ENCODE results near the gene SYNDIG1.

Gene SYNDIG1

DNA sequence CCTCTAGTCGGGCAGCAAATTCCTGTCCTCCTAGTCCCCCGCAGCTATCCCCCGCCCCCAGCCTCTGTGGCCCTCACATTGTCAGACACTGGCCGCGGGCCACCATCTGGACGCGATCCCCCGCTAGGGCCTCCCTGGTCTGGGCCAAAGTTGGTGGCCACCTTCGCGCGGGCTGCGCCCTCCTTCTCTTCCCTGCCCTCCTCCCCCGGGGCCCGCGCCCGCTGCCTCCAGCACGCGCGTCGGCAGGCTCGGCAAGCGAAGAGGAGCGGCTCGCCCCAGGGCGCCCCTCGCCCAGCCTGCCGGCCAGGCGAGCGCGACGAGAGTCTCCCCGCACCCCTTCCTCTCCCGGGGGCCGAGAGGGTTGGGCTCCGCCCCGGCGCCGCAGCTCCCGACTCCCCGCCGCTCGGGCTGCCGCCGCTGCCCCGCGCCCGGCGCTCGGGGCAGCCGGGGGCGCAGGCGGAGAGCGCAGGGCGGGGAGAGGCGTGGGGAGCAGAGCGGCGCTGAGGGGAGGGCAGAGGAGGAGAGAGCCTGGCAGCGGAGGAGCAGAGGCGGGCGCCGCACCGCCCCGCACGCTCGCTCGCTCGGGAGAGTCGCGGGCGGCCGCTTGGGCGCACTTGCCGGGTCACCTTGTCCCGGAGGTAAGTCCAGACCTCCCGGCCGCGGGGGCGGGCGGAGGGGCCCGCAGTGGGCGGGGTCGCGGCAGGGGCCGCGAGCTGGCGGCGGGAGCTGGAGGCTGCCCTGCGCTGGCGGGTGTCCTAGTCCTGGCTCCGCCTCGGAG lies at the start of gene SYNDIG1:
SYNDIG1 (plus strand) TSS at position 514 of the 778 bp plus-strand sequence. CDS start 73,469 bp downstream, outside the sequence.
- no peak for DNase-seq (ENCODE audit: low read depth in 2 of 2)

GRCh38 chr20:24419786-24420185 lies 49.6 kb upstream of the SYNDIG1 start:
- DNase-seq (ENCODE audit: low read depth in 2 of 2) = no peak

GRCh38 chr20:24420567-24420966 lies 48.9 kb upstream of the SYNDIG1 start:
- no peak for DNase-seq (ENCODE audit: low read depth in 2 of 2)

DNA sequence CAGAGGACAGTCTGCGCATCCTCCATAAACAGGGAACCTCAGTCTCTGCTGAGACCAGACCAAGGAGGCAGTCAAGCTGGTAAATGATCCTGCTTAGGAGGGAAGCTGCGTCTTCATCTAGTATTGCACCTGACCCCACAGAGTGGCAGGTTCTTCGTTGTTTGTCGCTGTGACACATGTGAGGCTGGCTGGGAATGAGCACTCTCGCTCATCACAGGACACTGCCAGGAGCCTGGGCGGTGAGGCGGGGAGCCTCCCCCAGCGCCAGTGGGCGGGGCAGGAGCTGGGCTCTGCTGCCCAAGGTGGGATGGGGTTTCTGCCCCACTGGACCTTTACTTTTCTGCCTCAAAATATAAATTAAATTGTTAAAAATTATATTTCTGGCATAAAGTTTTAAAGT lies 48.4 kb upstream of the SYNDIG1 start:
- no peak for DNase-seq (ENCODE audit: low read depth in 2 of 2)

DNA sequence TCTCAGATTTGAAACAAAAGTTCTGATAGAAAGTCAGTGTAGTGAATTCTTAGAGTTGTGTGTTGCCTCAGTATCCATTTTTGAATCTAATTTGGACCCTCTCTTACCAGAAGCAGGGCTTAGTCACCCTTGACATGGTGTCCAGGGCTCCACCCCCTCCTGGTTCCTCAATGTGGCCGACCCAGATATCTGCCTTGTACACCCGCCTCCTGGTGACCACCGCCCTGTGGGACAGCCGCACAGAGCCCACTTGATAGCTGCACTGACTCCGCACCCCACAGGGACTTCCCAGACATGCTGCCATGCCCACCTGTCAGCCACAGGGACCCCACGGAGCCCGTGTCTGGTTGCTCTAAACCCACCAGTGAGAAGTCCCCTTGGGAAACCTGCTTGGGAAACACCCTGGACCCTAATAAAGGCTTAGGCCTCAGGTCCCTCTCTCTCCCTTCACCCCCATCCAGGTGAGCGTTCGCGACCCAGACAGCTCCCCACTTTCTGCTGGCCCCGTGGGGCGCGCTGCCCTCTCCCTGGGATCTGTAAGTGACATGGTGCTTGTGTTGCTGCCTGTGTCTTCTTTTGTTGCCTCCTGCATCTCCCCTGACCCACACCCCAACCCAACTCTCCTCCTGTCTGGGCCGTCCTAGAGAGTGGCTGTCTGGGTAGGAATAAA lies 47.2 kb upstream of the SYNDIG1 start:
- DNase-seq (ENCODE audit: low read depth in 2 of 2) = no peak

GRCh38 chr20:24423390-24424313 lies 45.8 kb upstream of the SYNDIG1 start:
- no peak for DNase-seq (ENCODE audit: low read depth in 2 of 2)

DNA sequence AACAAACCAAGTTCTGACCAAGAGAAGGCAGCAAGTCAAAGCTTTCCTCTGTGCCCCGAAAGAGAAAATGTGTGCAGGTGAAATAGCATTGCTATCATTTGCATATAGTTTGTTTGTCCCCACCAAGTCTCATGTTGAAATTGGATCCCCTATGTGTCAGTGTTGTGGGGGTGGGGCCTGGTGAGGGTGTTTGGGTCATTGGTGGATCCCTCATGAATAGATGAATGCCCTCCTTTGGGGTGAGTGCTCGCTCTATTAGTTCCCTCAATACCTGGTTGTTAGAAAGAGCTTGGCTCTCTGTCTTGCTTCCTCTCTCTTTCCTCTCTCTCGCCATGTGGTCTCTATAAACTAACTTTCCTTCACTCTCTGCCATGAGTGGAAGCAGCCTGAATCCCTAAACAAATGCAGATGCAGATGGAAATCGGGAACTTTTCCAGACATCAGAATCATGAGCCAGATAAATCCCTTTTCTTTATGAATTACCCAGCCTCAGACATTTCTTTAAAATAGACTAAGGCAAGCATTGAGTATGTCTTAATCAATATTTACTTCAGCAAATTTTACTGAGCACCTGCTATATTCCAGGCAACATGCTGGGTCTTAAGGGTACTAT lies 43.8 kb upstream of the SYNDIG1 start:
- no peak for DNase-seq (ENCODE audit: low read depth in 2 of 2)

- no peak for DNase-seq (ENCODE audit: low read depth in 2 of 2)
Observed at GRCh38 chr20:24431279-24432045, 38.0 kb upstream of the SYNDIG1 start.

- DNase-seq (ENCODE audit: low read depth in 2 of 2) = no peak
Observed at GRCh38 chr20:24432046-24432442, 37.4 kb upstream of the SYNDIG1 start.

GRCh38 chr20:24436160-24436559 lies 33.3 kb upstream of the SYNDIG1 start:
- DNase-seq (ENCODE audit: low read depth in 2 of 2) = no peak

DNA sequence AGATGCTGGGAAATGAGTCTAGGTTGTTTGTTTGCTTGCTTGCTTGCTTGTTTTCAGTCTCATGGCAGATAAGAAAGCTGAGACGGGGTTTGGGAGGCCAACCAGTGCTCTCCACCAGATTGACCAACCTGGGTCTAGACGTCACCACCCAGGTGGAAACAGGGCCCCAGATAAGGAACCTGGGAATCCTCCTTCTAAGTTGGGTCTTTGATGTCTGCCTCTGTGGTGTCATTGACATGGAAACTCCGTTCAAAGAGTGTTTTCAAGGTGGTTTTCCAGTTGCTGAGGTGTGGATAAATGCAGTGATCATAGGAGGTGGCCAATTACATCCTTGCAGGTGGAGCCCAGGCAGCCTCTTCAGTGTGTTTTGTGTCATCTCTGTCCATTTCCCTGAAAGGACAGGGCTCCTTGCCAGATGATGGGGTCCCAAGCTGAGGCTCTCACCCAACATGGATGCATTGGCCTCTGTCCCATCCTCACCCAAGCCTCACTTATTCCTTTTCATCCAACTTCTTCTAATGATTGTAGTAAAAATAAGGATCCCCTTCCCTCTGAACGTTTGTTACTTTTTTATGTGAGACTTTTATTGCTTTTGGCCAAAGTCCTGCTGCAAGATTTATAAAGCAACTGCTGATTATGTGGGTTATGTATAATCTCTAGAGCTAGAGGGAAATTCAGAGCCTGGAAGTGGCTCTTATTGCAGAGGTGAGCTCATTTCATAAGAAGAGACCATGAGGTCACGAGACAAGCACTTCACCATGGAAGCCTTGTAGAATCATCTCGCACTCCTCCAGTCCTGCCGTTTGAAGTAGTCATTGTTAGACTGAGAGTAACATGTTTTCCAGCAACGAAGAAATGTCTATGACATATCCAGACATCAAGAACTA lies 32.0 kb upstream of the SYNDIG1 start:
- no peak for DNase-seq (ENCODE audit: low read depth in 2 of 2)

DNA sequence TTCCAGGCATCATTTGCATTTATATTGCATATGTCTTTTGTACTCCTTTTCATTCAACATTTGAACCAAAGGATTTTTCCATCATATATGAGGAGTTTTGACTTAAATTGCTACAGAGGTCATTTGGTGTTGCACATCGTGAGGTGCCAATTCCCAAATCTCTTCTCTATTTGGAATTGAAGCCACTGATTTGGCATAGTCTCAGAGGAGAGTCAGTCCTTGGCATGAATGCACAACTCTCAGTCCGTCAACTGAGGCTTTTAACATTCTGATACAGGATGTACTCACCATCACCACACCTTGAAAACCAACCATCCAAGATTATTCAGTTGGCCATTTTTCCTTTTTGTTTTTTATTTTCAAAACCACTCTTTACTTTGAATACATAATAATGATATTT lies 31.1 kb upstream of the SYNDIG1 start:
- no peak for DNase-seq (ENCODE audit: low read depth in 2 of 2)

DNA sequence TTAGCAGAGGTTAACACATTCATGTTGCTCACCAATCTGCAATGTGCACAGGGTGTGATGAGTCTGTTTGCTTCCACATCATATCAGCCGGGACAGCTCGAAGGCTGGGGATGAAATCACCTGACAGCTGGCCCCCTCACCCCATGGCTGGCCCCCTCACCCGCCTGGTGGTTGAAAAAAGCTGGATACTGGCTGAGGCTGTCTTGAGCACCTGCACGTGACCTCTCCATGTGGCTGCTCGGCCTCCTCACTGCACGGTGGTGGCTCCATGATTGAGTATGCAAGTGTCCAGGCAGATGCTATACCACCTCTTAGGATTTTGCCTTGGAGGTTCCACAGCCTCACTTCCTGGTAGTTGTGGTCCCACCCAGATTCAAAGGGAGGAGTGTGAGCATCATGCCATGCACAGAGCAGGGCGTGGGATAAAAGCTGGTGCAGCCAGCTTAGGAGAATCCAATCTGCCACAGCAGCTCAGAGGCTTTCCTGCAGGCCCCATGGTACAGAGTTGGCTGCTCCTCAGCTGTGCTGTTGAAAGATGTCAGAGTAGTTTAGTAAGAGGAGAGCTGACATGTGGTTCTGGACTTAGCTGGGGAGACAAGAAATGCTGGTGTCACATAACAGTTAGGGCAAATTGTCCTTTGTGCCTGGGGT lies 29.6 kb upstream of the SYNDIG1 start:
- DNase-seq (ENCODE audit: low read depth in 2 of 2) = no peak

GRCh38 chr20:24441661-24442060 lies 27.8 kb upstream of the SYNDIG1 start:
- DNase-seq (ENCODE audit: low read depth in 2 of 2) = no peak

GRCh38 chr20:24442909-24443308 lies 26.5 kb upstream of the SYNDIG1 start:
- no peak for DNase-seq (ENCODE audit: low read depth in 2 of 2)

- no peak for DNase-seq (ENCODE audit: low read depth in 2 of 2)
Observed at GRCh38 chr20:24443436-24443835, 26.0 kb upstream of the SYNDIG1 start.

DNA sequence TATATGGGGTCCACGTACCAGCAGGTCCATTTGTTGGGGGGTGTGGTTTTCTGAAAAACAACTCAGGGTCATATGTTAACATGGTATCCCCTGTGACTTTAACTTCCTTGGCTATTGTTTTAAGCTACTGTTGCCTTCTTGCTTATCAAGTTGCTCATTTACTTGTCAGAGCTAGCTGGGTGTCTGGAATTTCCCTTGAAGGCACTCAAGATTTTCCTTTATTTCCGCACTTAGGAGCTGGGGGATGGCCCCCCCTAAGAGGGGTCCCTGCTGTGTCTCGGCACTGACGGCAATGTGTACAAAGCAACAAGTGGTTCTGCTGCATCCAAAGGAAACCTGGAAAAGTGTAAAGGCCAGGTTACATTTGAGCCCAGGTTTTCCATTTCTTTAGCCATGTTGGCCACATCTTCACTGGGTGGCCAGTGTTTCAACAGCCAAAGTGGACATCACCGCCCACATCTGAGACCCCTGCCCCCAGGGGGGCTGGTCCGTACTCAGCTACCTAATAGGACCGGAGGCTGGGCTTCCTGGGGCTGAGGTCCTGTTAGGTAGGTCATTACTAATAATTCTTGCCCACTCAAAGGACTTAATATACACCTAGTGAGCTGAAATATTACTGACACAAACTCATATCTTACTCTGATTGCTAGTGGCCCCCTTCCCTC lies 24.8 kb upstream of the SYNDIG1 start:
- no peak for DNase-seq (ENCODE audit: low read depth in 2 of 2)

- DNase-seq (ENCODE audit: low read depth in 2 of 2) = no peak
Observed at GRCh38 chr20:24445510-24446170, 23.8 kb upstream of the SYNDIG1 start.
